Activated T-helper 9 cell treated with anti-CD3 and anti-CD28 coated beads, Interleukin-2, amount 50 U/mL, for 16 hours (primary cell): ENCODE measurements around the gene DPM1.

ENCODE experiments used
- DNase-seq: peaks from one replicate; pipeline ENCODE4 v3.0.0-alpha.2; 2020; ENCODE audit warnings: low read depth

Gene DPM1

DNA sequence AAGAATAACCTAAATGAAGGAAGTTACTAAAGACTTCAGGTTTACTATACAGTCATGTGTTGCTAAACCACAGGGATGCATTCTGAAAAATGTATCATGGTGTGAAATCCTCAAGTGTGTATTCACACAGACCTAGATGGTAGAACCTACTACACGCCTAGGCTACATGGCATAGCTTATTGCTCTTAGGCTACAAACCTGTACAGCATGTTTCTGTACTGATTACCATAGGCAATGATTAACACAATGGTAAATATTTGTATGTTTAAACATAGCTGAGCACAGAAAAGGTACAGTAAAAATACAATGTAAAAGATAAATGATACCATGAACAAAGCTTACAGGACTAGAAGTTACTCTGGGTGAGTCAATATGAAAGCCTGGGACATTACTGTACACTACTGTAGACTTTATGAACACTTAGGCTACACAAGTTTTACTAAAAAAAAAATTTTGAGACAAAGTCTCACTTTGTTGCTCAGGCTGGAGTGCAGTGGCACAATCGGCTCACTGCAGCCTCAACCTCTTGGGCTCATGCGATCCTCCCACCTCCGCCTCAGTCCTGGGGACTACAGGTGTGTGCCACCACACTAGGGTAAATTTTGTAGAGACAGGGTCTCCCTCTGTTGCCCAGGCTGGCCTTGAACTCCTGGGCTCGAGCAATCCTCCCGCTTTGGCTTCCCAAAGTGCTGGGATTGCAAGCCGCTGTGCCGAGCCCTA lies 63.1 kb downstream of the DPM1 start:
- no peak for DNase-seq

DNA sequence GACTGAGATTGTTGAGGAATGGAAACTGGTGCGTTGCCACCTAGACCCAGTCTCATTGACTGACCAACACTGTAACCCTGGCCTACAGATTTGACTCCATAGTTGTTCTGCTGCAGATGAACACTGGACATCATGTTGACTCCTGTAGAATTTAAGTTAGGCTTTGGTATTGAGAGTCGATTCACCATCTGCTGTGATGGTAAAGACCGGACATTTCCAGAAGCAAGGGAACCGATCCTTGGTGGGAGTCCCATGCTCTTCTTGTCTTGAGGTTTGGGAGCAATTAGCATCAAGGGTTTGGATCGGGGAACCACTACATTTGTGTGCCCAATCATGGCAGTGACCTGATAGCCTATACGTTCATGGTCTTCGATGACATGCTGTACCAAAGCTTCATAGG lies 64.7 kb downstream of the DPM1 start:
- DNase-seq, result no peak

DNA sequence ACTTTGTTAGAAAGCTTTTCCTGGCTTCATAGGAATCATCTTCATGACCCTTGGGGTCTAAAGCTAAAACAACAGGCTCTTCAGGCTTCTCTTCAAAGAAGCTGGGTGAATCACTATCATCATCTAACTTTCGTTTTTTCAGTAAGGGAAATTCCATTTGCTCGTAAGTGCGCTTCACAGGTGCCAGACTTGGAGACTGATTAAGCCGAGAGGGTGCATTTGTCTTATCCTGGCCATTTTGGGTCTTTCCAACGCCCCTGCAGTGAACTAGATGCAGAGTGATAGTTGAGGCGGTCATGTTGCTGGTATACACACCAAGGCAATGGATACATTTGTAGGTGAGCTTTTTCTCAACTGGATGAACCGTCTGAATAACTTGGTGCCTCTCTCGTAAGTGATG lies 65.9 kb downstream of the DPM1 start:
- no peak for DNase-seq

DNA sequence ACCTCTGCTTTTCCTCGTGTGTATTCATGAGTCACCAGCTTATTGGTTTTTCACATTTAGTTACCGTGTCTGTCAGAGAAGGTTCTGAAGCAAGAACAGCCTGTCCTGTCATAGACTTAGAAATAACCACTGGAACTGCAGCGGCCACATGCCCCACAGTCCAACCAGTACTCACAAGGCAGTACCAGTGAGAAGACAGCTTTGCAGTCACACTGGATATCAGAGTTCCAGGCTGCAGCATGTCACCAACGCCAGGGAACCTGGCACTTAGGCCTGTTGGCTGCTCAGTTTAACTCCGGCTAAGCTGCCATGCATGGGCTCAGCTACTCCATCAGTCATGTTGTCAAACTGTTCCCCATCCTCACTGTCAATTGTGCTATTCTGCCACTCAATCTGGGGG lies 67.2 kb downstream of the DPM1 start:
- no peak for DNase-seq

DNA sequence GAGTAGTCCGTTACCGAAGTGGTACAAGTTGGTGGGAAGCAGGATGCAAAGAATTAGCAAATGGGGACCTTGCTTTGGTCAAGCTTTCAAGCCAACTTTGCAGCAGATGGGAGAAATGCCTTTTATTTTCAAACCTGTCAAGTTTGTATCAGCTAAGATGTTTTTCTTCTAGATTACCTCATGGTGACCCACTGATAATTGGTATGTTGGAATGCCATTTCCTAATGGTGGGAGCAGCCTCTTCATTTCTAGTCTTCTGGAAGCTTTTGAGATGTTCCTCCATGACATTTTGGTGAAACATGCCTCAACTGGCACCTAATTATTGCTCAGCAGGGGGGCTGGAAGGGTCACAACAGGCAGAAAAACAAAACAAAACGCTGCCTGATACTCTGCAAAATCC lies 70.8 kb downstream of the DPM1 start:
- no peak for DNase-seq

DNA sequence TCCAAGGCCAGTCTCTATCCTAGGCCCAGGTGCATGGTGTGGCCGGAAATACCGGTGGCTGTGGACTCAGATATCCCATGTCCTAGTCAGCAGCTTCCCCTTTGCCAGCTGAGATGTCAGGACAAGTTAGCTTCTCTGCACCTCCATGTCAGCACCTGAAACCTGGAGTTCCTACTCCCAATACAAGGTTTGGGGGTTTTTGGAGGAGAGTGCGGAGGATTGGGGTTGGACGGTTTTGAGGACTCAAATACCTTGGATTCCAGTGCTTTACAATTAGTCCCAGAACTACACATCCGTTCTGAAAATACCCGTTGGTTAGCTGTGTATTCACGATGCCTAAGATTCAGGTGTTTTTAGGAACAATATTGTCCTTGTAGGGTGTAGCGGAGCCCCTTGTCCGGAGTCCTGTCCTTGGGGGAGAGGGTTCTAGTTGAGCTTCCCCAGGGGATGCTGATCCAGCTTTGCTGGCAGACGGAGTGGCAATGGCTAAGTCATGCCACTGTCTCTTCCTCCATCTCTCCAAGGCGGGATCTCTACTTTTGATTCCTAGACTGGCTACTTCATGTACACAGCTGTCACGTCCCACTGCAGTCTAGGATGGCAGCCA lies 72.0 kb downstream of the DPM1 start:
- no peak for DNase-seq

DNA sequence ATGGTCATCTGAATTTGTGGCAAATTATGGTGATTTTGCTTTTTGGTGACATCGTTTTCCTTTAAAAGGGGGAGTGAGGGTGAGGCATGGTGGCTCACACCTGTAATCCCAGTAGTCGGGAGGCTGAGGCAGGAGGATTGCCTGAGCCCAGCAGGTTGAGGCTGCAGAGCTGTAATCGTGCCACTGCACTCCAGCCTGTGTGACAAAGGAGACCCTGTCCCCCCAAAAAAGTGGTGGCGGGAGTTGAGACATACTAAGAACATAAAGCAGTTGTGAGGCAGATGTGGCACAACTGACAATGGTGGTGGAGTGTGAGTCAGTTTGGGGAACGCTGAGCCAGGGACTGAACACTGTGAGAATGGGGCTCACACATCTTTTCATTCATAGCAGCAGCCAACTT lies 72.6 kb downstream of the DPM1 start:
- no peak for DNase-seq

DNA sequence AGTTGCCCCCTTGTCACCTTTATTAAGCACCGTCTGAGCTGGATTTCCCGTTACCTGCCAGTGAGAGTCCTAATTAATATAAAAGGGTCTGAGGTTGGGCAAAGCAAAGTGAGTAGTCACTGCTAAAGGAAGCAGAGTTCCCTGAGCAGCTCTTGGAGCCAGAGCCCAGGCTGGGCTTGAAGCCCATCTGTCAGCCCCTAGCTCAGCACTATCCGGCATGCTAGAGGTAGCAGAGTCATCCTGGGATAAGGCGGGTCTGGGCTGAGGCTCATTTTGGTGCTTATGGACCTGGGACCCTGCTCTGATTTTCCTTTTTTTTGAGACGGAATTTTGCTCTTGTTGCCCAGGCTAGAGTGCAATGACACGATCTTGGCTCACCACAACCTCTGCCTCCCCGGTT lies 73.3 kb downstream of the DPM1 start:
- DNase-seq, result no peak
